Adrenal gland (tissue), 12 donors: ENCODE data around the gene PTPRD. TPM values are rescaled to one million over a fixed set of nuclear protein-coding genes. Genes with fewer than 3 reads are reported as not detected.

Source experiments
- DNase-seq, 7 donors: peaks; one replicate each; pipeline ENCODE4 v3.0.0-alpha.2; 2019 to 2020
- H3K27ac ChIP-seq, 5 donors: fragments of 200-600 bp; sonication (generic) in 4 of 5; 1 replicate in 3 of 5; 2 replicates in 2 of 5; pipeline versions ENCODE4 v1.5.1 to v1.8.0; 2016 to 2020; ENCODE audit warnings: mild to moderate bottlenecking in 1 of 5
- H3K27me3 ChIP-seq: fragments of 200-600 bp; 2 replicates; pipeline ENCODE4 v1.8.0; 2021
- H3K36me3 ChIP-seq, 2 donors: fragments of 200-600 bp; replicated peaks in 1 of 2; 1 replicate in 1 of 2; 2 replicates in 1 of 2; pipeline versions ENCODE4 v1.5.1 to v1.8.0; 2018 to 2022
- H3K4me1 ChIP-seq, 2 donors: fragments of 200-600 bp; replicated peaks in 1 of 2; 1 replicate in 1 of 2; 2 replicates in 1 of 2; pipeline versions ENCODE4 v1.5.1 to v1.8.0; 2018 to 2021
- H3K4me3 ChIP-seq, 4 donors: fragments of 200-600 bp; sonication (generic) in 3 of 4; one replicate each; pipeline ENCODE4 v1.5.1; 2016 to 2018
- H3K9me3 ChIP-seq, 3 donors: fragments of 200-600 bp; sonication (generic) in 1 of 3; replicated peaks in 1 of 3; 1 replicate in 2 of 3; 2 replicates in 1 of 3; pipeline versions ENCODE4 v1.5.1 to v1.8.0; 2016 to 2021
- POLR2A ChIP-seq, 2 donors: fragments of 450-650 bp; IDR thresholded peaks; one replicate each; pipeline ENCODE4 v1.6.1; 2017; ENCODE audit warnings: antibody characterized with exemption in 2 of 2, mild to moderate bottlenecking in 2 of 2, moderate library complexity in 1 of 2
- WGBS, 4 donors: extraction: QIAGEN DNeasy Blood & Tissue Kit in 2 of 4; methylation state at CpG; one replicate each; pipeline versions ENCODE4 v1.1.5 to v1.1.7; 2013 to 2017; 5-methylcytosine and 5-hydroxymethylcytosine counted together
- intact Hi-C, 2 donors: fragments of 100-400 bp; cut with DNase I; formaldehyde crosslinking; loops; one replicate each; pipeline versions ENCODE4 v1.14.1 to v1.15.0; 2022 to 2023
- polyA plus RNA-seq, 3 donors: library from polyadenylated mRNA; stranded (reverse); fragments of 200-250 nt in 2 of 3; fragments of 350-450 nt in 1 of 3; fragmentation: Illumina TruSeq in 1 of 3; extraction: RNeasy Lipid Tissue Mini Kit (QIAGEN cat#74804) in 1 of 3; gene quantifications; one replicate each; pipeline ENCODE4 v1.2.3, GENCODE V29; 2013 to 2014
- total RNA-seq, 9 donors: library from RNA; depleted of rRNA in 4 of 9; stranded (reverse); fragments of >200 nt in 4 of 9; fragments of 120-200 nt in 1 of 9; fragmentation: NEBNext Ultra II Directional in 1 of 9; extraction: Animal tissue kit (Norgen Biotek cat#: 25700) in 1 of 9; gene quantifications; one replicate each; pipeline versions ENCODE4 v1.1.0 to v1.2.4, GENCODE V29; 2013 to 2023
- TF ChIP-seq, protein P1 (sequence below), 6 experiments: fragments of 450-650 bp in 4 of 6; fragments of 200-600 bp in 2 of 6; sonication (generic) in 1 of 6; IDR thresholded peaks; 1 replicate in 5 of 6; 2 replicates in 1 of 6; pipeline versions ENCODE4 v1.5.1 to v1.8.0; 2016 to 2021; ENCODE audit warnings: antibody characterized with exemption in 6 of 6, mild to moderate bottlenecking in 2 of 6, moderate library complexity in 1 of 6
- donor health status: healthy with polysubstance abuse.
- donor health status: Bipolar disorder and iron deficiency.
- donor health status: DM: yes; HTN: yes; CAD: no.
- donor health status: DM: no; HTN: no; CAD: no.
- donor health status: DM: no; HTN: no; CAD: no.
- donor health status: DM: yes; HTN: yes; CAD: no.

PTPRD gene
- total and polyA plus RNA-seq, 12 donors = 0.61 to 71.2 (median 4.5) TPM

DNA sequence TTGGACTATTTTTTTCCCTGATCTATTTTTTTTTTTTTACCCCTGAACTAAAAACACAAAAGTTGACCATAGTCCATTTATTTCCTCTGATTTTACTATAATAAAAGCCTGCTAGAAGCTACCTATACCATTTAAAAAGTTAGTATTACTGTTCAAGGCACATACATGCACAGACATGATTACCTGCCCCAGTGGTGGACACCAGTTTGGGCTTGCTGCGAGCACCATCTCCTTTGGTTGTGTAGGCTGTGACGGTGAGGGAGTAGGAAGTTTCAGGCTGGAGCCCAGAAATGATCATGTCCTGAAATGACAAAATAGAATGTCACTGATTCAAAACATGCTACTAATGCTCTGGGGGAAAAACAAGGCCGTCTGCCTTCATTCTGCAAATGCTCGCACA lies 2120.1 kb downstream of the PTPRD start:
- intact Hi-C loops = no loop called here
- WGBS, 4 donors = 84 to 88% (median 87%) methylated on average over 4 of the region's 4 CpGs

DNA sequence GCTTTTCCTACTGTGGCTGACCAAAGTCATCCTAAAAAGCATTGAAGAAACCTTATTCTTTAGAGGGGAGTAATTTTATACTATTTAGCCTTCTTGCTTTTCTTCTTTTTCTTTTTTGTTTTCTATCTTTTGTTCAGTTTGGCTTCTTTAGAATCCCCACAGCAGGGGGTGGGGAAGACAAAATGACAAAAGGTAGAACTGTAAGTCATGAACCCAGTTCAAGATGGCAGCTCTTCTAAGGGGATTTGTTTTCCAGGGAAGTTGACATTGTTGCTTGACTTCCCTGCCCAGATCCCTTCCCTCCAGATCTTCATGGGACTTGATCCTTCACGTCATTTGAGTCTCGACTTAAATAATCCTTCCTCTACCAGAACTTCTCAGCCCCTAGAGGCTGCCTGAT lies 2120.8 kb downstream of the PTPRD start:
- Histone ChIP-seq H3K4me3 (no peak overlapping the region), H3K4me1 (no peaks in the 10 kb centered on the region), H3K36me3 (no peaks in the 10 kb centered on the region), H3K9me3 (no peaks in the 10 kb centered on the region), H3K27ac (no peak overlapping the region), H3K27me3 (no peaks in the 10 kb centered on the region)
- DNase-seq = no peak
- 84 to 90% (median 88%) methylated on average over 2 of the region's 2 CpGs for WGBS, 4 donors
- intact Hi-C loops = no loop called here
- no peak for TF ChIP-seq POLR2A (IDR thresholded peaks at IDR 0.05)
- TF ChIP-seq, protein P1, sequence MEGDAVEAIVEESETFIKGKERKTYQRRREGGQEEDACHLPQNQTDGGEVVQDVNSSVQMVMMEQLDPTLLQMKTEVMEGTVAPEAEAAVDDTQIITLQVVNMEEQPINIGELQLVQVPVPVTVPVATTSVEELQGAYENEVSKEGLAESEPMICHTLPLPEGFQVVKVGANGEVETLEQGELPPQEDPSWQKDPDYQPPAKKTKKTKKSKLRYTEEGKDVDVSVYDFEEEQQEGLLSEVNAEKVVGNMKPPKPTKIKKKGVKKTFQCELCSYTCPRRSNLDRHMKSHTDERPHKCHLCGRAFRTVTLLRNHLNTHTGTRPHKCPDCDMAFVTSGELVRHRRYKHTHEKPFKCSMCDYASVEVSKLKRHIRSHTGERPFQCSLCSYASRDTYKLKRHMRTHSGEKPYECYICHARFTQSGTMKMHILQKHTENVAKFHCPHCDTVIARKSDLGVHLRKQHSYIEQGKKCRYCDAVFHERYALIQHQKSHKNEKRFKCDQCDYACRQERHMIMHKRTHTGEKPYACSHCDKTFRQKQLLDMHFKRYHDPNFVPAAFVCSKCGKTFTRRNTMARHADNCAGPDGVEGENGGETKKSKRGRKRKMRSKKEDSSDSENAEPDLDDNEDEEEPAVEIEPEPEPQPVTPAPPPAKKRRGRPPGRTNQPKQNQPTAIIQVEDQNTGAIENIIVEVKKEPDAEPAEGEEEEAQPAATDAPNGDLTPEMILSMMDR (IDR thresholded peaks at IDR 0.05) = no peak

More for the DNA sequence above, 2120.1 kb downstream of the PTPRD start:
- no peak for DNase-seq
- no peak overlapping the region for H3K4me3 ChIP-seq
- no peak overlapping the region for H3K27ac ChIP-seq
- H3K9me3 ChIP-seq = no peaks in the 10 kb centered on the region
- no peaks in the 10 kb centered on the region for H3K4me1 ChIP-seq
- H3K36me3 ChIP-seq = no peaks in the 10 kb centered on the region
- TF ChIP-seq POLR2A (IDR thresholded peaks at IDR 0.05) = no peak
- TF ChIP-seq, protein P1 (IDR thresholded peaks at IDR 0.05) = no peak
- no peaks in the 10 kb centered on the region for H3K27me3 ChIP-seq

DNA sequence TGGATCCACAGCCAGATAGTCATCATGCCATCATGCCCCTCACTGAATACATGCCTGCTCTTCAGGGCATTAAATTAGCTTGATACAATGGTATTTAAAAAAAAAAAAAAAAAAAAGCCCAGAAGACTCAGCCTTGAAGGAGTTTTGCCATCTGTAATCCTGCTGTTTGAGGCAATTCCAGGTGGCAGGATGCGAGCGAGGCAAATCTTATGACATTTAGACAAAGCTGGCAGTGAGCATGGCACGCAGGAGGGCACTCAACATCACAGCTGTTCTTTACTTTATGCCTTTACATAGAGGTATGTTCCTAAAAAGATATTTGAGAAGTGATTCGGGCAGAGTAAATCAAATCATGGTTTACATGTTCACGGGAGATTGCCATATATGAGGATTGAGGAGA lies 2121.2 kb downstream of the PTPRD start:
- no peaks in the 10 kb centered on the region for H3K36me3 ChIP-seq
- 84 to 92% (median 89%) methylated on average over 5 of the region's 5 CpGs for WGBS, 4 donors

DNA sequence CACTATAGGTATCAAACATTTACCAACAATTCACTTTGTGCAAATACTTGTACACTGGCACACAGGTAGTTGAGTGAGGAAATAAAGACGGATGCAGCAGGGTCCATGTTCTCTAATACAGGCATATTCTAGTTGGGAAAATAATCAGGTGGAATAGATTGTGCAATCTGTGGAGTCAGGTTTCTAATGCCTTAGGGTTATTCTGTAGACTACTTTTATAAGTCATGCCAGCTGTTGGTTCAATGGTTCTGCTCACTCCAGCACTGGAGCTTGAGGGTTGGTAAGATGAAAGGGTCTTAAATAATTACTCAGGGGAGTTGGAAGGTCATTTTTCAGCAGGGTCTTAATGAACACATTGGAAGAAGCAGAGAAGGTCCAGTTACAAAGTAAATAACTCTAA lies 2123.0 kb downstream of the PTPRD start:
- no peak overlapping the region for H3K27ac ChIP-seq
- no peak for DNase-seq
- no peaks in the 10 kb centered on the region for H3K27me3 ChIP-seq
- TF ChIP-seq, protein P1 (IDR thresholded peaks at IDR 0.05) = no peak
- TF ChIP-seq POLR2A (IDR thresholded peaks at IDR 0.05) = no peak
- H3K9me3 ChIP-seq = no peaks in the 10 kb centered on the region
- H3K36me3 ChIP-seq = no peaks in the 10 kb centered on the region
- WGBS, 4 donors = 55 to 87% (median 72%) methylated on average over 1 of the region's 1 CpG
- no peaks in the 10 kb centered on the region for H3K4me1 ChIP-seq
- H3K4me3 ChIP-seq = no peak overlapping the region
- intact Hi-C loops = no loop called here

More for the DNA sequence above, 2121.2 kb downstream of the PTPRD start:
- no peak overlapping the region for H3K4me3 ChIP-seq
- no peak overlapping the region for H3K27ac ChIP-seq
- H3K27me3 ChIP-seq = no peaks in the 10 kb centered on the region
- TF ChIP-seq POLR2A (IDR thresholded peaks at IDR 0.05) = no peak
- TF ChIP-seq, protein P1 (IDR thresholded peaks at IDR 0.05) = no peak
- intact Hi-C loops = no loop called here
- no peaks in the 10 kb centered on the region for H3K9me3 ChIP-seq
- DNase-seq = no peak
- no peaks in the 10 kb centered on the region for H3K4me1 ChIP-seq
